ENCODE data around the gene BPIFB1. TPM values are rescaled to one million over a fixed set of nuclear protein-coding genes. Genes with fewer than 3 reads are reported as not detected.

The BPIFB1 gene
- total RNA-seq, 1 experiment from 2014 or later, result not detected

DNA sequence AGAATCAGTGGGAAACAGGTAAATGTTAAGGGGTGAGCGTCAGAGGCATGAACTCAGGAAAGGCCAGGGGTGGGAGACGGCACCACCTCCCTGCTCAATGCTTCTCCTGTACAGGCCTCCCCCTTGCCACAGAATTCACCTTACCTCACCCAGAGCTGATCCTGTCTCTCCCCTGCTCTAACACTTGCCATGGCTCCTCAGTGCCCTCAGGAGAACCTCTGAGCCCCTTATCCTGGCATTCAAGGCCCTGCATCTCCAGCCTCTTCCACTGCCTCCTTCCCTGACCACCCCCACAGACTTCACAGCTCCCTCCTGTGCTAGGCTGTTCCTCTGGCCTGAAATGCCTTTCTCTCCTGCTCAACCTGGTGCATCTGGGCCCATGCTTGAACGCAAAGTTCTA is 33.9 kb downstream of the BPIFB1 start:
- Histone ChIP-seq H3K36me3 (replicated peaks; ENCODE audit: control insufficient read depth, insufficient read depth, low read length) (no peaks in the 10 kb centered on the region), H3K4me3 (ENCODE audit: insufficient read depth, low read depth, low read length) (no peak overlapping the region), H3K27me3 (ENCODE audit: control insufficient read depth, insufficient read depth, low read length) (no peaks in the 10 kb centered on the region)
- no peak for DNase-seq

DNA sequence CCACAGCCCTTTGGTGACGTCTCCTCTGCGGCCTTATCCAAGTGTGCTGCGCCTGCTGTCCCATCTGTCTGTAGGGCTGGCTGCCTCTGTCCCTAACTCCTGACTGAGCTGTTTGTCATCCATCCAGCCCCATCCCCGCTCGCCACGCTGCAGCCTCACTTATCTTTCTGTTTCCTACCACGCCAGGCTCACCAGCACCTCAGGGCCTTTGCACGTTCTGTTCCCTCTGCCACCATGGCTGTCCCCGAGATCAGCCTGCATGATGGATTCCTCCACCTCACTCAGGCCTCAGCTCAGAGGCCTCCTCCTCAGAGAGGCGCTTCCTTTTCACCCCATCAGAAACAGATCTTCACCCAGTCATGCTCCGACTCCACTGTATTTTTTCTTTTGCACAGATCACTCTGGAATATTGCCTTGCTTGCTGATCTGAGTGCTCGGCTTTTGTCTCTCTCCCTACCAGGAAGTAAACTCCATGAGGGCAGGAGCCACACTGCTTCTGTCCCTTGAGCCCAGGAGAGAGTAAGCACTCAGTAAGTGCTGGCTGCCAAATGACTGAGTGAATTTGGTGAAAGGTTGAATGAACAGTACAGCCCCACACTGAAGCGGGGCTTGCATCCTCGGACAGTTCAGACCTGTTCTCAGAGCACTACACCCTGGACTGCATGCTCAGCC is 34.5 kb downstream of the BPIFB1 start:
- DNase-seq, result no peak
- Histone ChIP-seq H3K4me3 (ENCODE audit: insufficient read depth, low read depth, low read length) (no peak overlapping the region), H3K36me3 (replicated peaks; ENCODE audit: control insufficient read depth, insufficient read depth, low read length) (no peaks in the 10 kb centered on the region), H3K27me3 (ENCODE audit: control insufficient read depth, insufficient read depth, low read length) (no peaks in the 10 kb centered on the region)

GRCh38 chr20:33318096-33318429 is 35.0 kb downstream of the BPIFB1 start:
- H3K27me3 ChIP-seq (ENCODE audit: control insufficient read depth, insufficient read depth, low read length), result no peaks in the 10 kb centered on the region
- DNase-seq, result peak; percentile 77
- no peaks in the 10 kb centered on the region for H3K36me3 ChIP-seq (replicated peaks; ENCODE audit: control insufficient read depth, insufficient read depth, low read length)
- no peak overlapping the region for H3K4me3 ChIP-seq (ENCODE audit: insufficient read depth, low read depth, low read length)

GRCh38 chr20:33320006-33320405 is 37.0 kb downstream of the BPIFB1 start:
- no peaks in the 10 kb centered on the region for H3K36me3 ChIP-seq (replicated peaks; ENCODE audit: control insufficient read depth, insufficient read depth, low read length)
- H3K27me3 ChIP-seq (ENCODE audit: control insufficient read depth, insufficient read depth, low read length), result no peaks in the 10 kb centered on the region
- no peak for DNase-seq
- no peak overlapping the region for H3K4me3 ChIP-seq (ENCODE audit: insufficient read depth, low read depth, low read length)

- Histone ChIP-seq H3K36me3 (replicated peaks; ENCODE audit: control insufficient read depth, insufficient read depth, low read length) (no peaks in the 10 kb centered on the region), H3K4me3 (ENCODE audit: insufficient read depth, low read depth, low read length) (no peak overlapping the region), H3K27me3 (ENCODE audit: control insufficient read depth, insufficient read depth, low read length) (no peaks in the 10 kb centered on the region)
- no peak for DNase-seq
Observed at GRCh38 chr20:33322456-33322855, 39.4 kb downstream of the BPIFB1 start.

- H3K27me3 ChIP-seq (ENCODE audit: control insufficient read depth, insufficient read depth, low read length), result no peaks in the 10 kb centered on the region
Observed at GRCh38 chr20:33323236-33323635, 40.2 kb downstream of the BPIFB1 start.

DNA sequence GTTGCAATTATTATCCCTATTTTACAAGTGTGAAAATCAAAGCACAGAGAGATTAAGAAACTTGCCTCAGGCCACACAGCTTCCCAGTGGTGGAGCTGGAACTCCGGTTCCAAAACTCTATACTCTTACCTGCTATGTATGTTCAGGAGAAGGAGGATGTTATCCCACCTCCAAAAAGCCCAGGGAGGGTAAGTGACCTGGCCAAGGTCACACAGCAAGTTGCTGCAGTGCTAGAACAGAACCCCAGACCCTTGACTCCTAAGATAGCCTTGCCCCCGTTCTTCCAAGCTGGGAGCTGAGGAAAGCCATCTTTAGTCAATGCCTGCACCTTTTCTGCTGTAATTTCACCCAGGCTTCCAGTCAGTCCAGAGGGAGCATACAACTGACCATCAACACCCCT is 42.3 kb downstream of the BPIFB1 start:
- Histone ChIP-seq H3K4me3 (ENCODE audit: insufficient read depth, low read depth, low read length) (no peak overlapping the region), H3K36me3 (replicated peaks; ENCODE audit: control insufficient read depth, insufficient read depth, low read length) (no peaks in the 10 kb centered on the region), H3K27me3 (ENCODE audit: control insufficient read depth, insufficient read depth, low read length) (no peaks in the 10 kb centered on the region)
- DNase-seq, result no peak

More at GRCh38 chr20:33323236-33323635, 40.2 kb downstream of the BPIFB1 start:
- no peak overlapping the region for H3K4me3 ChIP-seq (ENCODE audit: insufficient read depth, low read depth, low read length)
- no peak for DNase-seq
- H3K36me3 ChIP-seq (replicated peaks; ENCODE audit: control insufficient read depth, insufficient read depth, low read length), result no peaks in the 10 kb centered on the region

DNA sequence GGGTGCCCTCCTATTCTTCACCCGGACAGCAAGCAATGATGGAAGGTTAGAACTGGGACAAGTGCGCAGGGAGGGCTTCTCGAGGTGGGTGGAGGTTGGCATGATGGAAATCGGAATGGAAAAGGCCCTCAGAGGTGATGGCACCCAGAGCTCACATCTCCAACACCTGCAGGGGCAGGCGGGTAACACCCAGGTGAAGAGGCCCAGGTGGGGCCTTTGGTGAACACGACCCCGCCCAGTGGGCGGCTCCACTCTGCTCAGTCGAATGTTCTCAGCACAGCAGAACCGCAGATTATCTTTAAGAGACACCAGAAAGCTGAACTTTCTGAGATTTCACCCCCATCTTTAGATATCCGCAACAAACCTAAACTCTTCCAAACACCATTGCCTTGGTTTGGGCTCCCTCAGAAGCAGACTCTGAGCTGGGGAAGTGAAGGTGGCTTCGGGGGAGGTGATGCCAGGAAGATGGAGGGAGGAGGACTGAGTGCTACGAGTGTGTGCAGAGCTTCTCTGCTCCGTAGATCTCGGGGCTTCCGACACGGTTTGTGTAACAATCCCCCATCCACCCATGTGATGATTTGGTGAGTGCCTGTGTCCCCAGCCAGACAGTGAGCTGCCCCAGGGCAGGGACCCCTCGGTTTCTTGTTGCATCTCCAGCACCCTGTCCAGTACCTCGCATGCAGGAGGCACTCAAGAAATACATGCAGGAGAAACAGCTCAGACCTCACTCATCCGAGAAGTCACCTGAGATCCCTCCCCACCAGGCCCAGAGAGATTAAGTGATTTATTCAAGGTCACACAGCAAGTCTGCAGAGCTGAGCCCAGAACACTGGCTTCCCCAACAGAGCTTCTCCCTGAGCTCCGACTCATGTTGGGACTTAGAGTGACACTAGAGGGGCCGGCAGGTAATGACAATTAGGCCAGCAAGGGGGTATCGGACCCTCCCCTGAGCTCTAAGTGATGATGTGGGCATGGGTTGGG is 45.4 kb downstream of the BPIFB1 start:
- H3K4me3 ChIP-seq (ENCODE audit: insufficient read depth, low read depth, low read length), result no peak overlapping the region
- H3K27me3 ChIP-seq (ENCODE audit: control insufficient read depth, insufficient read depth, low read length), result no peaks in the 10 kb centered on the region
- no peaks in the 10 kb centered on the region for H3K36me3 ChIP-seq (replicated peaks; ENCODE audit: control insufficient read depth, insufficient read depth, low read length)
- no peak for DNase-seq

DNA sequence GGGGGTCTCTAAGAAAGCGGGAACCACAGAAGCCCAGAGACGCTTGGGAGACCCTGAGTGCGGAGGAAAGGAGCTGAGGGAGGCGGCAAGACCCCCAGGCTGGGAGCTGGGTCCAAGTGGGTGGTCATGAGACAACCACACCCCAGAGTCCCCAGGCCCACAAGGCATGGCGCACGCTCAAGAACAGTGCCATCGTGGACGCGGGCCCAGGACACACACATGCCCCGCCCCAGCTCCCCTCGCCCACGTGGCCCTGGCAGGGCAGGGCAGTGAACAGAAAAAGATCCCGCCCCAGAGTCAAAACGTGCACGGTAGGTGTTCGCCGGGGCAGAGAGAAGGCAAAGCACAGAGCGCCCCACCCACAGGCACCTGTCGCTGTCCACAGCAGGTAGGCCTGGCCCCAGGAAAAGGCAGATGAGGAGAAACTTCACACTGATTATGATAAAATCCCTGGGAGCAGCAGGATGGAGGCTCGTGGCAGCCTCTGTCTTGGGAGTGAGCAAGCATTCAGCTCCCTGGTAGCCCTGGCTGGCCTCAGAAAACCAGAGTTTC is 50.0 kb downstream of the BPIFB1 start:
- Histone ChIP-seq H3K27me3 (ENCODE audit: control insufficient read depth, insufficient read depth, low read length) (no peaks in the 10 kb centered on the region), H3K36me3 (replicated peaks; ENCODE audit: control insufficient read depth, insufficient read depth, low read length) (no peaks in the 10 kb centered on the region), H3K4me3 (ENCODE audit: insufficient read depth, low read depth, low read length) (no peak overlapping the region)
- no peak for DNase-seq

DNA sequence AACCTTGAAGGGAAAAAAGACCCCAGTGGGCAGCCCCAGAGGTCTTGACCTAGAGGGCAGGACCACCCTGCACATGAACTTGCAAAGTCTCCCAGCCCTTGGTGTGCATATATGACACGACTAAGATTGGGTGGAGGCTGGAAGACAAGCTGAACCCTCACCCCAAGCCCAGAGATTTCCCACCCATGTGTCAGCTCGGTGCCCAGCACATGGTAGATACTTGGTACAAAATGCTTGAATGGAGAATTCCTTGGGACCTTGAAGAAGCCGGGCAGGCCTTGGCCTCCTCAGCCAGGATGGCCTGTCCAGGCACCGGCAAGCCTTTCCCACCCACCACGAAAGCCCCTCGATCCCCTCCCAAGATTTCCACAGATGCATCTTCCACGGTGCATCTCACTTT is 50.6 kb downstream of the BPIFB1 start:
- Histone ChIP-seq H3K36me3 (replicated peaks; ENCODE audit: control insufficient read depth, insufficient read depth, low read length) (no peaks in the 10 kb centered on the region), H3K27me3 (ENCODE audit: control insufficient read depth, insufficient read depth, low read length) (no peaks in the 10 kb centered on the region), H3K4me3 (ENCODE audit: insufficient read depth, low read depth, low read length) (no peak overlapping the region)
- DNase-seq, result no peak

- DNase-seq, result no peak
- no peaks in the 10 kb centered on the region for H3K36me3 ChIP-seq (replicated peaks; ENCODE audit: control insufficient read depth, insufficient read depth, low read length)
- H3K4me3 ChIP-seq (ENCODE audit: insufficient read depth, low read depth, low read length), result no peak overlapping the region
- H3K27me3 ChIP-seq (ENCODE audit: control insufficient read depth, insufficient read depth, low read length), result no peaks in the 10 kb centered on the region
Observed at GRCh38 chr20:33334111-33334510, 51.1 kb downstream of the BPIFB1 start.

DNA sequence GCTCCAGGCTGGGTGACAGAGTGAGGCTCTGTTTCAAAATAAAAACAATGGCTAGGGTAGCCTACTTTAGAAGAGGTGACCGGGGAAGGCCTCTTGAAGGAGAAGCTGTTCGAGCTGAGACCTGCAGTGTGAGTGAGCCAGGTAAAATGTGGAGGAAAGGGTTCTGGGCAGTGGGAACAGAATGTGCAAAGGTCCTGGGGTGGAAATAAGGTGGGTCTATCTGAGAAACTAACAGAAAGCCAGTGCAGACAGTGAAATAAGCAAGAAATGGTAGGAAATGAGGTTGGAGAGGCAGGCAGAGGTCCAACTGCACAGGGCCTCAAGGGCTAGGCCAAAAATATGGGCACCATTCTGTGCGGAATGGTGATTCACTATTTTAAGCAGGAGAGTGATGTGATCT is 53.4 kb downstream of the BPIFB1 start:
- H3K4me3 ChIP-seq (ENCODE audit: insufficient read depth, low read depth, low read length), result no peak overlapping the region
- no peak for DNase-seq
- H3K36me3 ChIP-seq (replicated peaks; ENCODE audit: control insufficient read depth, insufficient read depth, low read length), result no peaks in the 10 kb centered on the region
- no peaks in the 10 kb centered on the region for H3K27me3 ChIP-seq (ENCODE audit: control insufficient read depth, insufficient read depth, low read length)

- no peaks in the 10 kb centered on the region for H3K36me3 ChIP-seq (replicated peaks; ENCODE audit: control insufficient read depth, insufficient read depth, low read length)
- H3K27me3 ChIP-seq (ENCODE audit: control insufficient read depth, insufficient read depth, low read length), result no peaks in the 10 kb centered on the region
- DNase-seq, result no peak
- H3K4me3 ChIP-seq (ENCODE audit: insufficient read depth, low read depth, low read length), result no peak overlapping the region
Observed at GRCh38 chr20:33337119-33337518, 54.1 kb downstream of the BPIFB1 start.

- no peak for DNase-seq
- Histone ChIP-seq H3K27me3 (ENCODE audit: control insufficient read depth, insufficient read depth, low read length) (no peaks in the 10 kb centered on the region), H3K36me3 (replicated peaks; ENCODE audit: control insufficient read depth, insufficient read depth, low read length) (no peaks in the 10 kb centered on the region)
Observed at GRCh38 chr20:33337531-33338165, 54.6 kb downstream of the BPIFB1 start.

More at GRCh38 chr20:33337531-33338165, 54.6 kb downstream of the BPIFB1 start:
- H3K4me3 ChIP-seq (ENCODE audit: insufficient read depth, low read depth, low read length), result no peak overlapping the region

All from H7 (cell line).